GM23338 (cell line): ENCODE measurements around the gene TNFAIP3. TPM values are rescaled to one million over a fixed set of nuclear protein-coding genes. Genes with fewer than 3 reads are reported as not detected.

Experiments used
- ATAC-seq: fragments of 200-7000 bp; cut with Tn5 transposase; 3 replicates; pipeline ENCODE4 v1.9.1; 2020
- DNase-seq: peaks from one replicate; pipeline ENCODE4 v3.0.0-alpha.2; 2015; ENCODE audit warnings: low spot score
- H2AFZ ChIP-seq: fragments of 200-600 bp; sonication (generic); 2 replicates; pipeline ENCODE4 v1.8.0; 2016; ENCODE audit warnings: antibody characterized with exemption, mild to moderate bottlenecking, moderate library complexity
- H3F3A ChIP-seq: fragments of 200-600 bp; sonication (generic); replicated peaks from 2 replicates; pipeline ENCODE4 v1.8.0; 2017; ENCODE audit warnings: antibody characterized with exemption, mixed run types, low read depth
- H3K27ac ChIP-seq: fragments of 200-600 bp; sonication (generic); 2 replicates; pipeline ENCODE4 v1.6.1; 2016; ENCODE audit warnings: low read depth
- H3K27me3 ChIP-seq: fragments of 200-600 bp; sonication (generic); 2 replicates; pipeline ENCODE4 v1.8.0; 2016; ENCODE audit warnings: mild to moderate bottlenecking, mixed run types, moderate library complexity; ENCODE audit not compliant: insufficient read depth
- H3K36me3 ChIP-seq: fragments of 200-600 bp; sonication (generic); 2 replicates; pipeline ENCODE4 v1.8.0; 2016; ENCODE audit warnings: mild to moderate bottlenecking; ENCODE audit not compliant: insufficient read depth
- H3K4me1 ChIP-seq: fragments of 200-600 bp; sonication (generic); 2 replicates; pipeline ENCODE4 v1.8.0; 2016; ENCODE audit warnings: mild to moderate bottlenecking, moderate library complexity; ENCODE audit not compliant: insufficient read depth
- H3K4me2 ChIP-seq: fragments of 200-600 bp; sonication (generic); 2 replicates; pipeline ENCODE4 v1.7.1; 2017; ENCODE audit warnings: mixed run types
- H3K4me3 ChIP-seq: fragments of 200-600 bp; sonication (generic); 2 replicates; pipeline ENCODE4 v1.6.1; 2016; ENCODE audit warnings: mixed run types
- H3K79me2 ChIP-seq: fragments of 200-600 bp; sonication (generic); replicated peaks from 2 replicates; pipeline ENCODE4 v1.8.0; 2017; ENCODE audit warnings: mild to moderate bottlenecking; ENCODE audit not compliant: insufficient read depth
- H3K9me2 ChIP-seq: fragments of 200-600 bp; sonication (generic); 2 replicates; pipeline ENCODE4 v1.8.0; 2017; ENCODE audit not compliant: insufficient read depth
- H4K20me1 ChIP-seq: fragments of 200-600 bp; sonication (generic); replicated peaks from 2 replicates; pipeline ENCODE4 v1.8.0; 2017; ENCODE audit warnings: mild to moderate bottlenecking; ENCODE audit not compliant: insufficient read depth
- H3K27ac Mint-ChIP-seq: 2 replicates; pipeline ENCODE4 v1.8.0; 2020; ENCODE audit warnings: inconsistent platforms, mild to moderate bottlenecking, moderate library complexity, mixed read lengths
- H3K27me3 Mint-ChIP-seq: 3 replicates; pipeline ENCODE4 v1.8.0; 2022; ENCODE audit warnings: low read depth, mild to moderate bottlenecking, moderate library complexity, mixed read lengths, inconsistent platforms; ENCODE audit not compliant: insufficient read depth, poor library complexity
- H3K36me3 Mint-ChIP-seq: 3 replicates; pipeline ENCODE4 v1.8.0; 2021; ENCODE audit warnings: low read depth, mild to moderate bottlenecking, inconsistent platforms, moderate library complexity, mixed read lengths
- H3K4me1 Mint-ChIP-seq: 3 replicates; pipeline ENCODE4 v1.8.0; 2020; ENCODE audit warnings: mild to moderate bottlenecking, inconsistent platforms, mixed read lengths
- H3K4me3 Mint-ChIP-seq: 3 replicates; pipeline ENCODE4 v1.8.0; 2021; ENCODE audit warnings: moderate library complexity, mild to moderate bottlenecking, inconsistent platforms, mixed read lengths
- H3K9me3 Mint-ChIP-seq: 3 replicates; pipeline ENCODE4 v1.8.0; 2020; ENCODE audit warnings: moderate library complexity, mild to moderate bottlenecking, inconsistent platforms, mixed read lengths
- EZH2phosphoT487 ChIP-seq: fragments of 200-600 bp; sonication (generic); IDR thresholded peaks from one replicate; pipeline ENCODE4 v1.8.1; 2018; ENCODE audit warnings: antibody characterized with exemption; ENCODE audit not compliant: unreplicated experiment
- JUNB ChIP-seq: IDR thresholded peaks from one replicate; pipeline ENCODE4 v1.6.1; 2016; ENCODE audit warnings: antibody characterized with exemption; ENCODE audit not compliant: unreplicated experiment
- ZNF114 ChIP-seq: fragments of 250-450 bp; sonication (Bioruptor Pico); IDR thresholded peaks from 2 replicates; pipeline ENCODE4 v1.5.0; 2020; ENCODE audit warnings: mild to moderate bottlenecking, moderate library complexity
- polyA plus RNA-seq: library from polyadenylated mRNA; unstranded; fragments of >200 nt; fragmentation: Nextera tagmentation; extraction: Ambion mirVana; gene quantifications from 2 replicates; pipeline ENCODE4 v1.2.1, GENCODE V29; 2016
- total RNA-seq: library from RNA; depleted of rRNA; stranded (reverse); fragments of >200 nt; shearing (Covaris generic); gene quantifications from 2 replicates; pipeline ENCODE4 v1.2.3, GENCODE V29; 2014
- TF ChIP-seq, protein P1 (sequence below): fragments of 250-450 bp; sonication (Bioruptor Pico); IDR thresholded peaks from 2 replicates; pipeline ENCODE4 v1.5.0; 2020; ENCODE audit warnings: mild to moderate bottlenecking, moderate library complexity
- TF ChIP-seq, protein P2 (sequence below): IDR thresholded peaks from one replicate; pipeline ENCODE4 v1.6.1; 2018; ENCODE audit warnings: antibody characterized with exemption; ENCODE audit not compliant: unreplicated experiment

Gene TNFAIP3
- total and polyA plus RNA-seq, 2 experiments from 2014 or later = 2.1 to 2.3 TPM

DNA sequence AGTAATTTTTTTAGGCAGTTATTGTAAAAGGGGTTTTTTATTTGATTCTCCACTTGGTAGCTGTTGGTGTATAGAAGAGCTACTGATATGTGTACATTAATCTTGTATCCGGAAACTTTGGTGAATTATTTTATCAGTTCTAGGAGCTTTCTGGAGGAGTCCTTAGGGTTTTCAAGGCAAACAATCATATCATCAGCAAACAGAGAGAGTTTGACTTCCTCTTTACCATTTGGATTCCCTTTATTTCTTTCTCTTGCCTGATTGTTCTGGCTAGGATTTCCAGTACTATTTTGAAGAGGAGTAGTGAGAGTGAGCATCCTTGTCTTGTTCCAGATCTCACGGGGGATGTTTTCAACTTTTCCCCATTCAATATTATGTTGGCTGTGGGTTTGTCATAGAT lies 28.0 kb upstream of the TNFAIP3 start:
- Histone ChIP-seq H3K9me2 (peaks cover 7% of the 10 kb centered on the region; the same call in 1 of the 2 replicates), H3K27me3 (no peaks in the 10 kb centered on the region), H3K79me2 (no peaks in the 10 kb centered on the region), H2AFZ (no peak overlapping the region), H3F3A (no peaks in the 10 kb centered on the region), H3K4me1 (no peaks in the 10 kb centered on the region), H3K4me3 (no peak overlapping the region), H3K4me2 (no peak overlapping the region), H3K36me3 (no peaks in the 10 kb centered on the region), H3K27ac (no peak overlapping the region), H4K20me1 (no peaks in the 10 kb centered on the region)
- no peak overlapping the region for H3K27ac Mint-ChIP-seq
- no peaks in the 10 kb centered on the region; the same call in 1 of the 3 replicates for H3K36me3 Mint-ChIP-seq
- ATAC-seq = no peak
- DNase-seq = no peak
- H3K4me3 Mint-ChIP-seq = no peak overlapping the region
- H3K9me3 Mint-ChIP-seq = peaks cover 12% of the 10 kb centered on the region; the same call in 2 of the 3 replicates
- H3K27me3 Mint-ChIP-seq = peaks cover 5% of the 10 kb centered on the region
- no peaks in the 10 kb centered on the region; the same call in 2 of the 3 replicates for H3K4me1 Mint-ChIP-seq
- TF ChIP-seq, protein P1, sequence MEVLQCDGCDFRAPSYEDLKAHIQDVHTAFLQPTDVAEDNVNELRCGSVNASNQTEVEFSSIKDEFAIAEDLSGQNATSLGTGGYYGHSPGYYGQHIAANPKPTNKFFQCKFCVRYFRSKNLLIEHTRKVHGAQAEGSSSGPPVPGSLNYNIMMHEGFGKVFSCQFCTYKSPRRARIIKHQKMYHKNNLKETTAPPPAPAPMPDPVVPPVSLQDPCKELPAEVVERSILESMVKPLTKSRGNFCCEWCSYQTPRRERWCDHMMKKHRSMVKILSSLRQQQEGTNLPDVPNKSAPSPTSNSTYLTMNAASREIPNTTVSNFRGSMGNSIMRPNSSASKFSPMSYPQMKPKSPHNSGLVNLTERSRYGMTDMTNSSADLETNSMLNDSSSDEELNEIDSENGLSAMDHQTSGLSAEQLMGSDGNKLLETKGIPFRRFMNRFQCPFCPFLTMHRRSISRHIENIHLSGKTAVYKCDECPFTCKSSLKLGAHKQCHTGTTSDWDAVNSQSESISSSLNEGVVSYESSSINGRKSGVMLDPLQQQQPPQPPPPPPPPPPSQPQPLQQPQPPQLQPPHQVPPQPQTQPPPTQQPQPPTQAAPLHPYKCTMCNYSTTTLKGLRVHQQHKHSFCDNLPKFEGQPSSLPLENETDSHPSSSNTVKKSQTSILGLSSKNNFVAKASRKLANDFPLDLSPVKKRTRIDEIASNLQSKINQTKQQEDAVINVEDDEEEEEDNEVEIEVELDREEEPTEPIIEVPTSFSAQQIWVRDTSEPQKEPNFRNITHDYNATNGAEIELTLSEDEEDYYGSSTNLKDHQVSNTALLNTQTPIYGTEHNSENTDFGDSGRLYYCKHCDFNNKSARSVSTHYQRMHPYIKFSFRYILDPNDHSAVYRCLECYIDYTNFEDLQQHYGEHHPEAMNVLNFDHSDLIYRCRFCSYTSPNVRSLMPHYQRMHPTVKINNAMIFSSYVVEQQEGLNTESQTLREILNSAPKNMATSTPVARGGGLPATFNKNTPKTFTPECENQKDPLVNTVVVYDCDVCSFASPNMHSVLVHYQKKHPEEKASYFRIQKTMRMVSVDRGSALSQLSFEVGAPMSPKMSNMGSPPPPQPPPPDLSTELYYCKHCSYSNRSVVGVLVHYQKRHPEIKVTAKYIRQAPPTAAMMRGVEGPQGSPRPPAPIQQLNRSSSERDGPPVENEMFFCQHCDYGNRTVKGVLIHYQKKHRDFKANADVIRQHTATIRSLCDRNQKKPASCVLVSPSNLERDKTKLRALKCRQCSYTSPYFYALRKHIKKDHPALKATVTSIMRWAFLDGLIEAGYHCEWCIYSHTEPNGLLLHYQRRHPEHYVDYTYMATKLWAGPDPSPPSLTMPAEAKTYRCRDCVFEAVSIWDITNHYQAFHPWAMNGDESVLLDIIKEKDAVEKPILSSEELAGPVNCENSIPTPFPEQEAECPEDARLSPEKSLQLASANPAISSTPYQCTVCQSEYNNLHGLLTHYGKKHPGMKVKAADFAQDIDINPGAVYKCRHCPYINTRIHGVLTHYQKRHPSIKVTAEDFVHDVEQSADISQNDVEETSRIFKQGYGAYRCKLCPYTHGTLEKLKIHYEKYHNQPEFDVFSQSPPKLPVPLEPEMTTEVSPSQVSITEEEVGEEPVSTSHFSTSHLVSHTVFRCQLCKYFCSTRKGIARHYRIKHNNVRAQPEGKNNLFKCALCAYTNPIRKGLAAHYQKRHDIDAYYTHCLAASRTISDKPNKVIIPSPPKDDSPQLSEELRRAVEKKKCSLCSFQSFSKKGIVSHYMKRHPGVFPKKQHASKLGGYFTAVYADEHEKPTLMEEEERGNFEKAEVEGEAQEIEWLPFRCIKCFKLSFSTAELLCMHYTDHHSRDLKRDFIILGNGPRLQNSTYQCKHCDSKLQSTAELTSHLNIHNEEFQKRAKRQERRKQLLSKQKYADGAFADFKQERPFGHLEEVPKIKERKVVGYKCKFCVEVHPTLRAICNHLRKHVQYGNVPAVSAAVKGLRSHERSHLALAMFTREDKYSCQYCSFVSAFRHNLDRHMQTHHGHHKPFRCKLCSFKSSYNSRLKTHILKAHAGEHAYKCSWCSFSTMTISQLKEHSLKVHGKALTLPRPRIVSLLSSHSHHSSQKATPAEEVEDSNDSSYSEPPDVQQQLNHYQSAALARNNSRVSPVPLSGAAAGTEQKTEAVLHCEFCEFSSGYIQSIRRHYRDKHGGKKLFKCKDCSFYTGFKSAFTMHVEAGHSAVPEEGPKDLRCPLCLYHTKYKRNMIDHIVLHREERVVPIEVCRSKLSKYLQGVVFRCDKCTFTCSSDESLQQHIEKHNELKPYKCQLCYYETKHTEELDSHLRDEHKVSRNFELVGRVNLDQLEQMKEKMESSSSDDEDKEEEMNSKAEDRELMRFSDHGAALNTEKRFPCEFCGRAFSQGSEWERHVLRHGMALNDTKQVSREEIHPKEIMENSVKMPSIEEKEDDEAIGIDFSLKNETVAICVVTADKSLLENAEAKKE (CRISPR knock-in tag) = no peak
- no peak for TF ChIP-seq ZNF114 (CRISPR knock-in tag)
- TF ChIP-seq EZH2phosphoT487 = no peak

DNA sequence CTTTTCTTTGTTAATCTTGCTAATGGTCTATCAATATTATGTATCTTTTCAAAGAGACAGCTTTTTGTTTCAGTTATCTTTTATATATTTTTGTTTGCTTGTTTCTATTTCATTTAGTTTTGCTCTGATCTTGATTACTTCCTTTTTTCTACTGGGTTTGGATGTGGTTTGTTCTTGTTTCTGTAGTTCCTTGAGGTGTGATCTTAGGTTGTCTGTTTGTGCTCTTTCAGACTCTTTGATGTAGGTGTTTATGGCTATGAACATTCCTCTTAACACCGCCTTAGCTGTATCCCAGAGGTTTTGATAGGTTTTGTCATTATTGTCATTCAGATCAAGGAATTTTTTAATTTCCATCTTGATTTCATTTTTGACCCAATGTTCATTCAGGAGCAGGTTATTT lies 26.8 kb upstream of the TNFAIP3 start:
- H3K4me3 Mint-ChIP-seq = no peak overlapping the region
- H3K36me3 Mint-ChIP-seq = no peaks in the 10 kb centered on the region; the same call in 1 of the 3 replicates
- peaks cover 9% of the 10 kb centered on the region for H3K9me2 ChIP-seq
- no peaks in the 10 kb centered on the region for H3K4me1 Mint-ChIP-seq
- H3K4me3 ChIP-seq = no peak overlapping the region
- H3K9me3 Mint-ChIP-seq = peaks cover 12% of the 10 kb centered on the region; the same call in 2 of the 3 replicates
- no peak overlapping the region for H3K4me2 ChIP-seq
- H4K20me1 ChIP-seq = no peaks in the 10 kb centered on the region
- H3K27me3 Mint-ChIP-seq = peaks cover 5% of the 10 kb centered on the region
- DNase-seq = no peak
- ATAC-seq = no peak
- H3K27ac ChIP-seq = no peak overlapping the region
- H3K27ac Mint-ChIP-seq = no peak overlapping the region
- H3K79me2 ChIP-seq = no peaks in the 10 kb centered on the region
- H2AFZ ChIP-seq = no peak overlapping the region
- H3F3A ChIP-seq = no peaks in the 10 kb centered on the region
- H3K36me3 ChIP-seq = no peaks in the 10 kb centered on the region
- 0 out of 2 replicates have a peak, but pooled peaks cover 1% of the 10 kb centered on the region for H3K4me1 ChIP-seq
- no peaks in the 10 kb centered on the region for H3K27me3 ChIP-seq
- TF ChIP-seq JUNB = no peak
- TF ChIP-seq, protein P2, sequence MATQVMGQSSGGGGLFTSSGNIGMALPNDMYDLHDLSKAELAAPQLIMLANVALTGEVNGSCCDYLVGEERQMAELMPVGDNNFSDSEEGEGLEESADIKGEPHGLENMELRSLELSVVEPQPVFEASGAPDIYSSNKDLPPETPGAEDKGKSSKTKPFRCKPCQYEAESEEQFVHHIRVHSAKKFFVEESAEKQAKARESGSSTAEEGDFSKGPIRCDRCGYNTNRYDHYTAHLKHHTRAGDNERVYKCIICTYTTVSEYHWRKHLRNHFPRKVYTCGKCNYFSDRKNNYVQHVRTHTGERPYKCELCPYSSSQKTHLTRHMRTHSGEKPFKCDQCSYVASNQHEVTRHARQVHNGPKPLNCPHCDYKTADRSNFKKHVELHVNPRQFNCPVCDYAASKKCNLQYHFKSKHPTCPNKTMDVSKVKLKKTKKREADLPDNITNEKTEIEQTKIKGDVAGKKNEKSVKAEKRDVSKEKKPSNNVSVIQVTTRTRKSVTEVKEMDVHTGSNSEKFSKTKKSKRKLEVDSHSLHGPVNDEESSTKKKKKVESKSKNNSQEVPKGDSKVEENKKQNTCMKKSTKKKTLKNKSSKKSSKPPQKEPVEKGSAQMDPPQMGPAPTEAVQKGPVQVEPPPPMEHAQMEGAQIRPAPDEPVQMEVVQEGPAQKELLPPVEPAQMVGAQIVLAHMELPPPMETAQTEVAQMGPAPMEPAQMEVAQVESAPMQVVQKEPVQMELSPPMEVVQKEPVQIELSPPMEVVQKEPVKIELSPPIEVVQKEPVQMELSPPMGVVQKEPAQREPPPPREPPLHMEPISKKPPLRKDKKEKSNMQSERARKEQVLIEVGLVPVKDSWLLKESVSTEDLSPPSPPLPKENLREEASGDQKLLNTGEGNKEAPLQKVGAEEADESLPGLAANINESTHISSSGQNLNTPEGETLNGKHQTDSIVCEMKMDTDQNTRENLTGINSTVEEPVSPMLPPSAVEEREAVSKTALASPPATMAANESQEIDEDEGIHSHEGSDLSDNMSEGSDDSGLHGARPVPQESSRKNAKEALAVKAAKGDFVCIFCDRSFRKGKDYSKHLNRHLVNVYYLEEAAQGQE = no peak
